ENCODE results near the gene GPNMB.

DNA sequence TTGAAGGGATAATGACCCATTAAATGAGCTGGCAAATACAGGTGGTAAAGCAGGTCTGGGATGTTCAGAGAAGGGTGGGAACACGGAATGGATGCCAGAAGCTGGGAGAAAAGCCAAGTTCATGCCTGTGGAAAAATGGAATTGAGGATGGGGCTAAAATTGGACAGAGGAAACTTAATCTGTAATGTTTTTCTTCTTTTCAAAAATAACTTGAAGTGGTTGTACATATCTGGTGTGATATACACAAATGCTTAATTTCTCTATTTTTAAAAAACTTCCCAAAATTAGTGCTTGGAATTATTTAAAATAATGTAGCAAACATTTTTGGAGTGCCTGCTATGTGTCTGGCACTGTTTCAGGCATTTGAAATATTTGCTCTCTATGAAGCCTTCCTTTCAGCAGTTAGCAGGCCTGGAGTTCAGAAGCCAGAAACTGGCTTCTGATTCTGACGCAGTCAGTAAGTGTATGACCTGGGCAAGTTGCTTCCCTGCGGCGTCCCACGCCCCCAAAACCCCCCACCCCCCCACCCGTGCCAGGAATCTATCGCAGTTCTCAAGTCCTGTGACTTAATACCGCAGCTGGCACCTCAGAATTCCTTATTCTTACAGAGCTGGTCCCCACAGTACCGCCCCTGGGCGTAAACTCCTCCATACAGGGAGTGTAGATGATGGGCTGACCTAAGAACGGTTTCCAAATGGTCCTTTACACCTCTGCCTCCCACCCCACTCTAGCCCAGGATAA lies 51.7 kb downstream of the GPNMB start:
- TF ChIP-seq, protein P1, sequence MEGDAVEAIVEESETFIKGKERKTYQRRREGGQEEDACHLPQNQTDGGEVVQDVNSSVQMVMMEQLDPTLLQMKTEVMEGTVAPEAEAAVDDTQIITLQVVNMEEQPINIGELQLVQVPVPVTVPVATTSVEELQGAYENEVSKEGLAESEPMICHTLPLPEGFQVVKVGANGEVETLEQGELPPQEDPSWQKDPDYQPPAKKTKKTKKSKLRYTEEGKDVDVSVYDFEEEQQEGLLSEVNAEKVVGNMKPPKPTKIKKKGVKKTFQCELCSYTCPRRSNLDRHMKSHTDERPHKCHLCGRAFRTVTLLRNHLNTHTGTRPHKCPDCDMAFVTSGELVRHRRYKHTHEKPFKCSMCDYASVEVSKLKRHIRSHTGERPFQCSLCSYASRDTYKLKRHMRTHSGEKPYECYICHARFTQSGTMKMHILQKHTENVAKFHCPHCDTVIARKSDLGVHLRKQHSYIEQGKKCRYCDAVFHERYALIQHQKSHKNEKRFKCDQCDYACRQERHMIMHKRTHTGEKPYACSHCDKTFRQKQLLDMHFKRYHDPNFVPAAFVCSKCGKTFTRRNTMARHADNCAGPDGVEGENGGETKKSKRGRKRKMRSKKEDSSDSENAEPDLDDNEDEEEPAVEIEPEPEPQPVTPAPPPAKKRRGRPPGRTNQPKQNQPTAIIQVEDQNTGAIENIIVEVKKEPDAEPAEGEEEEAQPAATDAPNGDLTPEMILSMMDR (conservative IDR thresholded peaks at IDR 0.05; ENCODE audit: low read depth, low read length): no peak
- TF ChIP-seq, protein P2, sequence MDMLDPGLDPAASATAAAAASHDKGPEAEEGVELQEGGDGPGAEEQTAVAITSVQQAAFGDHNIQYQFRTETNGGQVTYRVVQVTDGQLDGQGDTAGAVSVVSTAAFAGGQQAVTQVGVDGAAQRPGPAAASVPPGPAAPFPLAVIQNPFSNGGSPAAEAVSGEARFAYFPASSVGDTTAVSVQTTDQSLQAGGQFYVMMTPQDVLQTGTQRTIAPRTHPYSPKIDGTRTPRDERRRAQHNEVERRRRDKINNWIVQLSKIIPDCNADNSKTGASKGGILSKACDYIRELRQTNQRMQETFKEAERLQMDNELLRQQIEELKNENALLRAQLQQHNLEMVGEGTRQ (IDR thresholded peaks at IDR 0.05; ENCODE audit: low read depth, low read length): no peak
- TF ChIP-seq MXI1 (IDR thresholded peaks at IDR 0.05; ENCODE audit: borderline replicate concordance, low read depth, low read length): no peak
- no peak for TF ChIP-seq RAD21 (IDR thresholded peaks at IDR 0.05; ENCODE audit: low read length)
- no peak for TF ChIP-seq MAZ (IDR thresholded peaks at IDR 0.05; ENCODE audit: borderline replicate concordance, low read depth, low read length)
